Ovary (tissue), 3 donors: ENCODE data around the gene EFL1.
"Not testable (repeated sequence)": the region's sequence is repeated elsewhere in the genome, so short reads cannot be mapped to it uniquely, and the experiment has no call there.

ENCODE experiments used
- CTCF ChIP-seq, 3 donors: fragments of 450-650 bp in 2 of 3; fragments of 200-600 bp in 1 of 3; IDR thresholded peaks; one replicate each; pipeline versions ENCODE4 v1.5.1 to v1.8.0; 2016 to 2022; ENCODE audit warnings: antibody characterized with exemption in 3 of 3, mild to moderate bottlenecking in 1 of 3
- EP300 ChIP-seq: sonication (generic); formaldehyde crosslinking; IDR thresholded peaks from one replicate; pipeline ENCODE4 v1.6.1; 2017; ENCODE audit warnings: antibody characterized with exemption
- POLR2A ChIP-seq: fragments of 450-650 bp; IDR thresholded peaks from one replicate; pipeline ENCODE4 v1.6.1; 2017; ENCODE audit warnings: antibody characterized with exemption, mild to moderate bottlenecking, moderate library complexity
- donor health status: DM: no; HTN: no; CAD: no.

GRCh38 chr15:82245956-82246355 is 16.6 kb downstream of the EFL1 start:
- TF ChIP-seq POLR2A; CTCF (IDR thresholded peaks at IDR 0.05); EP300: not testable (repeated sequence)
